ENCODE data around the gene TIAM1.

Gene TIAM1

GRCh38 chr21:31143036-31143435, 201.0 kb downstream of the TIAM1 start:
- TF ChIP-seq CTCF (IDR thresholded peaks at IDR 0.05; ENCODE audit: borderline replicate concordance, insufficient read depth, low read depth, low read length): no peak
- no peak overlapping the region for H3K4me3 ChIP-seq (ENCODE audit: low read depth, low read length)

DNA sequence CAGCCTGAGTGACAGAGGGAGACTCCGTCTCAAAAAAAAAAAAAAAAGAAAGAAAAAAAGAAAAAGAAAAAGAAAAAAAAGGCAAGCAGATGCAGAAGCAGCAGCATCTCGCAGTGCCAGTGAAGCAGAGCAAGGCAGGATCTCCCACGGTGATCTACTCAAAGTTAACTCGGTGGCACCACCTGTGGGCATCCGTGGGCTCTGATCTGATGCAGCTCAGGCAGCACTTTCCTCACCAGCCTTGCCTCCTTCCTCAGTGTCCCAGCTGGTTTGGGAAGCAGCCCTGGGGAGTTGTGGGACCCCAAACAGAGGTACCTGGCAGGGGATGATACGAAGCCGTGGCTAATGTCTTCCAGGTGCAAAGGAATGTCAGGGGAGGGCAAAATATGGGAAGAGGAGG, 201.5 kb downstream of the TIAM1 start:
- no peak overlapping the region for H3K4me3 ChIP-seq (ENCODE audit: low read depth, low read length)
- peak; percentile 46 for TF ChIP-seq CTCF (IDR thresholded peaks at IDR 0.05; ENCODE audit: borderline replicate concordance, insufficient read depth, low read depth, low read length)

GRCh38 chr21:31141389-31142000, 202.6 kb downstream of the TIAM1 start:
- H3K4me3 ChIP-seq (ENCODE audit: low read depth, low read length): no peak overlapping the region
- no peak for TF ChIP-seq CTCF (IDR thresholded peaks at IDR 0.05; ENCODE audit: borderline replicate concordance, insufficient read depth, low read depth, low read length)

DNA sequence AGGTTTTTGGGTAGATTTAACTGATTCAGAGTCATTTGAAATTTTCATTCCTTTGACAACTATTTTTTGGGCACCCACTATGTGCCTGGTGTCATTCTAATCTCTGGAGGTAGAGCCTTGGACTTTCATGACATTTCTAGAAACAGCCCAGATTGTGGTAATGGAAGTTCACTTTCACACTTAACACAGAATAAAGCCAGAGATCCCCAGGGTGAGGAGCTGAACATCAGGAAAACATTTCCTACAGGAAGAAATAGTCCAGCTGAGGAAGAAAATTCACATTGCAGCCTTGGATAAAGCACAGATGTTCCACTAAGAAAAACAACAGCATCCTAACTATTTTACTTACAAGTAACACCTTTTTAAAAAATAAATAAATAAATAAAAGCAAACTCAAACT, 203.4 kb downstream of the TIAM1 start:
- H3K4me3 ChIP-seq (ENCODE audit: low read depth, low read length): no peak overlapping the region
- TF ChIP-seq CTCF (IDR thresholded peaks at IDR 0.05; ENCODE audit: borderline replicate concordance, insufficient read depth, low read depth, low read length): no peak

DNA sequence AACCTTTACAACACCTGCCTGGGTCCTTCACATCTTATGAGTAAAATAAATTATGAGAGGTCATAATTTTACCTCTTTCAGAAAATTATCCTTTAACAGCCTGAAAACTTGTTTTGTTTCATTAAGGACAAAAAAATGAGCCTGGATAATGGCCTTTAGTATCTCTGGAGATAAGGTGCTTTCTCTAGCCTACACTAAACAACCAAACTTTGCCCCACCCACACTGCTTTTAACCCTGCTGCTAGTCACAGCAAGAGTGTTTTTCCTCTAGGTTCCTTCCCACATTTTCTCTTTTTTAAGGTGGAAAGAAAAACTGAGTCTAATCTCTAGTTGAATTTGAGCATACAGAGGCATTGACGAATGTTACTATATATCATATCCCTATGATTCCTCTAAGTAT, 204.0 kb downstream of the TIAM1 start:
- no peak for TF ChIP-seq CTCF (IDR thresholded peaks at IDR 0.05; ENCODE audit: borderline replicate concordance, insufficient read depth, low read depth, low read length)
- no peak overlapping the region for H3K4me3 ChIP-seq (ENCODE audit: low read depth, low read length)

GRCh38 chr21:31137960-31138359, 206.1 kb downstream of the TIAM1 start:
- TF ChIP-seq CTCF (IDR thresholded peaks at IDR 0.05; ENCODE audit: borderline replicate concordance, insufficient read depth, low read depth, low read length): no peak
- no peak overlapping the region for H3K4me3 ChIP-seq (ENCODE audit: low read depth, low read length)

- TF ChIP-seq CTCF (IDR thresholded peaks at IDR 0.05; ENCODE audit: borderline replicate concordance, insufficient read depth, low read depth, low read length): peak; percentile 37; the same call in 1 of the 2 replicates
- H3K4me3 ChIP-seq (ENCODE audit: low read depth, low read length): no peak overlapping the region
Observed at GRCh38 chr21:31136891-31137290, 207.2 kb downstream of the TIAM1 start.
